Measurements from ENCODE around the gene EIF4E1B.

DNA sequence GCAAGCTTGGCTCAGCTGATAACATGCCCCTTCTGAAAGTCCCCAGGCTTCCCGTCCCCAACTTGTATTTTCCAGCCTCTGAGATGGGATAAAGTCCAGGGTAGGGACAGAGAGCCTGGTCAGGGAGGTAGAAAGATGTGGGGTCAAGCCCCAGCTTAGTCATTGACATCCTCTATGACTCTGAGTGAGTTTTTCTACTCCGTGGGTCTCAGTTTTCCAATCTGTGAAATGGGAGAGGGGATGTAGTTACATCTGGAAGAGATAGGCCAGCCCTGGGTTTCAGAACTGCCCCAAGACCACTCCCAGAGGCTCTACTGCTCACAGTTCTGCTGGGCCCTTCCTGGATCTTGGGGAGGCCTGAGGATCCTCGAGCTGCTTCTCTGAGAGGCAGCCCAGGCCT lies 23.6 kb upstream of the EIF4E1B start:
- TF ChIP-seq POLR2AphosphoS5 (IDR thresholded peaks at IDR 0.05; ENCODE audit: low read depth, low read length) (no peak), POLR2A (IDR thresholded peaks at IDR 0.05; ENCODE audit: low read depth, low read length) (no peak), TAF1 (IDR thresholded peaks at IDR 0.05; ENCODE audit: low read depth, low read length) (no peak), SPI1 (IDR thresholded peaks at IDR 0.05; ENCODE audit: low read depth, low read length) (no peak)
